ENCODE results near the gene S100A8.

DNA sequence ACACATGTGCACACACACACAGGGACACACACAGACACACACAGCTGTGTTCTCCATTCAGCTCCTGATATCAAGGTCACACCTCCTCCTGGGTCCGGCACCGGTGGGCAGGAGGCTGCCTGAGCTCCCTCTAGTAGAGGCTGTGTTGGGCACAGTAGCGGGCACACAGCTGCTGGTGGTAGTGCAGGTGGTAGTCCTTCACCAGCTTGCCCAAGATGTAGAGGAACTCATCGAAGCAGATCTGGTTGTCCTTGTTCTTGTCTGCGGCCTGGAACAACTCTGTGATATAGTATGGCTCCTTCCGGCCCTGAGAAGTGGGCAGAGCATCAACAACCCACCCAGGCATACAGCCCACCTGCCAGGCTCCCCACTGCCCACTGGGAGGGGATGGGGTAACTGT lies 5.6 kb upstream of the S100A8 start:
- TF ChIP-seq POLR2A (IDR thresholded peaks at IDR 0.05) = no peak
- TF ChIP-seq, protein P1, sequence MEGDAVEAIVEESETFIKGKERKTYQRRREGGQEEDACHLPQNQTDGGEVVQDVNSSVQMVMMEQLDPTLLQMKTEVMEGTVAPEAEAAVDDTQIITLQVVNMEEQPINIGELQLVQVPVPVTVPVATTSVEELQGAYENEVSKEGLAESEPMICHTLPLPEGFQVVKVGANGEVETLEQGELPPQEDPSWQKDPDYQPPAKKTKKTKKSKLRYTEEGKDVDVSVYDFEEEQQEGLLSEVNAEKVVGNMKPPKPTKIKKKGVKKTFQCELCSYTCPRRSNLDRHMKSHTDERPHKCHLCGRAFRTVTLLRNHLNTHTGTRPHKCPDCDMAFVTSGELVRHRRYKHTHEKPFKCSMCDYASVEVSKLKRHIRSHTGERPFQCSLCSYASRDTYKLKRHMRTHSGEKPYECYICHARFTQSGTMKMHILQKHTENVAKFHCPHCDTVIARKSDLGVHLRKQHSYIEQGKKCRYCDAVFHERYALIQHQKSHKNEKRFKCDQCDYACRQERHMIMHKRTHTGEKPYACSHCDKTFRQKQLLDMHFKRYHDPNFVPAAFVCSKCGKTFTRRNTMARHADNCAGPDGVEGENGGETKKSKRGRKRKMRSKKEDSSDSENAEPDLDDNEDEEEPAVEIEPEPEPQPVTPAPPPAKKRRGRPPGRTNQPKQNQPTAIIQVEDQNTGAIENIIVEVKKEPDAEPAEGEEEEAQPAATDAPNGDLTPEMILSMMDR (IDR thresholded peaks at IDR 0.05) = no peak
